ENCODE data around the gene S100B. TPM values are rescaled to one million over a fixed set of nuclear protein-coding genes. Genes with fewer than 3 reads are reported as not detected.

S100B gene
- total RNA-seq, 1 donor from 2014 or later, result not detected

DNA sequence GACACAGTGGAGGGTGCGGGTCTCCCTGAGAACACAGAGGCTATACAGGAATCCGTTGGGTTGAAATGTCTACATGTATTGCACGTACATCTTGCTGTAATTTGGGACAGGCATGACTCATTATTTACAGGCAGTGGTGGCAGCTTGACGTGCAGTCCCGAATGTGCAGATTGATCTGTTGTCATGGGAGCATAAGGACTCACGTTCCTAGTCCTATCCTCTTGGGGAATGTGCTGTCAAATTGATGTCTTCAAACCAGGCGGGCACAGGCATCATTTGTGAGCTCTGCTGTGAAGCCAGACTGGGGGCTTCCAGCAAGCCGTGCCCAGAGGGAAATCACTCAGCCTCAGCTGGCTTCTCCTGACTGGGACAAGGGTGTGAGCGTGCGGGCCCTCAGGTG lies 40.5 kb downstream of the S100B start:
- H3K4me1 Mint-ChIP-seq (ENCODE audit: low read depth), result peaks cover 3% of the 10 kb centered on the region
- no peak for DNase-seq (ENCODE audit: low spot score)
- no peak overlapping the region for H3K4me3 Mint-ChIP-seq (ENCODE audit: unreplicated experiment)
- TF ChIP-seq, protein P1, sequence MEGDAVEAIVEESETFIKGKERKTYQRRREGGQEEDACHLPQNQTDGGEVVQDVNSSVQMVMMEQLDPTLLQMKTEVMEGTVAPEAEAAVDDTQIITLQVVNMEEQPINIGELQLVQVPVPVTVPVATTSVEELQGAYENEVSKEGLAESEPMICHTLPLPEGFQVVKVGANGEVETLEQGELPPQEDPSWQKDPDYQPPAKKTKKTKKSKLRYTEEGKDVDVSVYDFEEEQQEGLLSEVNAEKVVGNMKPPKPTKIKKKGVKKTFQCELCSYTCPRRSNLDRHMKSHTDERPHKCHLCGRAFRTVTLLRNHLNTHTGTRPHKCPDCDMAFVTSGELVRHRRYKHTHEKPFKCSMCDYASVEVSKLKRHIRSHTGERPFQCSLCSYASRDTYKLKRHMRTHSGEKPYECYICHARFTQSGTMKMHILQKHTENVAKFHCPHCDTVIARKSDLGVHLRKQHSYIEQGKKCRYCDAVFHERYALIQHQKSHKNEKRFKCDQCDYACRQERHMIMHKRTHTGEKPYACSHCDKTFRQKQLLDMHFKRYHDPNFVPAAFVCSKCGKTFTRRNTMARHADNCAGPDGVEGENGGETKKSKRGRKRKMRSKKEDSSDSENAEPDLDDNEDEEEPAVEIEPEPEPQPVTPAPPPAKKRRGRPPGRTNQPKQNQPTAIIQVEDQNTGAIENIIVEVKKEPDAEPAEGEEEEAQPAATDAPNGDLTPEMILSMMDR (IDR thresholded peaks at IDR 0.05), result no peak
- no peaks in the 10 kb centered on the region for H3K9me3 Mint-ChIP-seq (ENCODE audit: low read depth)
- no peak overlapping the region for H3K27ac Mint-ChIP-seq (ENCODE audit: unreplicated experiment)
- no peaks in the 10 kb centered on the region for H3K27me3 Mint-ChIP-seq (ENCODE audit: low read depth)
- H3K36me3 Mint-ChIP-seq (ENCODE audit: low read depth), result peaks cover 25% of the 10 kb centered on the region

DNA sequence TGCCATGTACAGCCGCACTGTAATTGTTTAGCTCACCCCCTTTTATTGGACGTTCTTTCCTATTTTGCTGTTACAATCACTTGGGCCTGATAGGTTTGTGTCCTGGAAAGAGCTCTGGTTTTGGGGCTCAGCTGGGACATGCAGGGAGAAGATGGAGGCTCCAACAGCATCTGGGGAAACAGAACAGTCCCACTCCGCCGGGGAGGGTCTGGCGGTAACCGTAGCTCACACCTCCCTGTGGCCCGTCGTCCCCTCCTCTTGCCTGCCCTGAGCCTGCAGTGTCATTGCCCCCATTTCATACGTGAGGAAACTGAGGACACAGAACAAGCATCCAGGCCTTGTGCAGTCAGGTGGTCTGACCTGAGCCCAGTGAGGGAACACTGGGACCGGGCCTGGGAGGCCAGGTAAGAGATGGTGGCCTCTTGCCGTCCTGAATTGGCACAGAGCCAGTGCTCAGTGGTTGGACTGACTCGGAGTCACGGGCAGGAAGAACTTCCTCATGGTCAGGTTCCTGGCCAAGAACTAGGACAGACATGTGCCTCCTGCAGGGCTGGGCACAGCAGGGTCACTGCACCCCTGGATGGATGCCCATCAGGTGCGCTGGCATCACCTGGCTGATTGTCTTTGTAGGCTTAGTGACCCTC lies 41.8 kb downstream of the S100B start:
- no peaks in the 10 kb centered on the region for H3K27me3 Mint-ChIP-seq (ENCODE audit: low read depth)
- no peak overlapping the region for H3K27ac Mint-ChIP-seq (ENCODE audit: unreplicated experiment)
- no peaks in the 10 kb centered on the region for H3K9me3 Mint-ChIP-seq (ENCODE audit: low read depth)
- no peak for DNase-seq (ENCODE audit: low spot score)
- no peak overlapping the region for H3K4me3 Mint-ChIP-seq (ENCODE audit: unreplicated experiment)
- TF ChIP-seq, protein P1 (IDR thresholded peaks at IDR 0.05), result no peak
- no peaks in the 10 kb centered on the region for H3K4me1 Mint-ChIP-seq (ENCODE audit: low read depth)
- peaks cover 24% of the 10 kb centered on the region for H3K36me3 Mint-ChIP-seq (ENCODE audit: low read depth)

DNA sequence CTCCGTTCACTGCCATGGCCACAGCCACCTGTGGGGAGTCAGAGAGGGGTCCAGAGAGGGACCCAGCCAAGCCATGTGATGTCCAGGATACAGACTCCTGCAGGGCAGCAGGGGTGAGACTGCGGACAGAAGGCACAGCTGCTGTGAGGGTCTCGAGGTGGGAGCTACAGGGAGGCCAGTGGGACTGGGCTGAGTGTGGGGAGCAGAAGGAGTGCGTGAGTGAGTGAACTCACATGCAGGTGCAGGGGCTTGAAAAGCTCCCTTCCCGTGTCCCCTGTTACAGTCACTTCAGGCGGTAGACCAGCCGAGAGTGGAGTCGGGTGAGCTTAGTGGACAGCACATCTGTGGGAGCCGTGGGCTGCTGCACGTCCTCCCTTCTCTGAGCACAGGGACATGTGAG lies 42.4 kb downstream of the S100B start:
- no peaks in the 10 kb centered on the region for H3K9me3 Mint-ChIP-seq (ENCODE audit: low read depth)
- no peak overlapping the region for H3K4me3 Mint-ChIP-seq (ENCODE audit: unreplicated experiment)
- no peaks in the 10 kb centered on the region for H3K4me1 Mint-ChIP-seq (ENCODE audit: low read depth)
- no peaks in the 10 kb centered on the region for H3K27me3 Mint-ChIP-seq (ENCODE audit: low read depth)
- TF ChIP-seq, protein P1 (IDR thresholded peaks at IDR 0.05), result no peak
- H3K27ac Mint-ChIP-seq (ENCODE audit: unreplicated experiment), result no peak overlapping the region
- peaks cover 20% of the 10 kb centered on the region for H3K36me3 Mint-ChIP-seq (ENCODE audit: low read depth)
- DNase-seq (ENCODE audit: low spot score), result no peak

DNA sequence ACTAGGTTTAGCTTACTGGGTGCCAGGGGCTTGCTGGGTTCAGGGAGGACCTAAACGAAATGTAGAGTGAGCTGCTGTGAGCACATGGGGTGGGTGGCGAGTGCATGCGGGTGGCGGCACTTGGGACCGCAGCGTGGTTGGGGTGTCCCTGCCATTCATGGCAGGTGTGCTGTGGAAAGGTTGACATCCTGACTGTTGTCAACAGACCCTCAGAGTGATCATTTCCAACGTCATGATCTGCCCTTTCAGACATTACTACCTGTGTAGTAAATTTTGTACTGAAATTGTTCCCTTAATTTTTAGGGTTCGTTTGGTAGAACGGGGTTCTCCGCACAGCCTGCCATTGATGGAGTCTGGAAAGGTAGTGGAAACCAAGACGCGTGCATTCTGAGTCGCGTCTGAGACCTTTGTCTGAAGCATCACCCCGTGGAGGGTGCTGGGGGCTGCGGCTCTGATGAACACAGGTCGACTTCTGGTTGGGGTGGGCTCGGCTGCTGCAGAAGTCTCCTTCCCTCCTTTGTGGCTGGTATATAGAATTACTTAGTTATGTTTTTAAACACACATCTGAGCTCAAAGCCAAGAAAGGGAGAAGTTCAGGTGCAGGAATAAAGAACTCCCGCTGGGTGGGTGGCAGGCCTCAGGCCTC lies 43.3 kb downstream of the S100B start:
- H3K27ac Mint-ChIP-seq (ENCODE audit: unreplicated experiment), result no peak overlapping the region
- TF ChIP-seq, protein P1 (IDR thresholded peaks at IDR 0.05), result no peak
- H3K4me3 Mint-ChIP-seq (ENCODE audit: unreplicated experiment), result no peak overlapping the region
- H3K9me3 Mint-ChIP-seq (ENCODE audit: low read depth), result no peaks in the 10 kb centered on the region
- H3K4me1 Mint-ChIP-seq (ENCODE audit: low read depth), result no peaks in the 10 kb centered on the region
- no peaks in the 10 kb centered on the region for H3K27me3 Mint-ChIP-seq (ENCODE audit: low read depth)
- H3K36me3 Mint-ChIP-seq (ENCODE audit: low read depth), result peaks cover 23% of the 10 kb centered on the region
- DNase-seq (ENCODE audit: low spot score), result no peak

- Mint-ChIP-seq H3K27ac (ENCODE audit: unreplicated experiment) (no peak overlapping the region), H3K9me3 (ENCODE audit: low read depth) (no peaks in the 10 kb centered on the region), H3K36me3 (ENCODE audit: low read depth) (peaks cover 21% of the 10 kb centered on the region), H3K4me1 (ENCODE audit: low read depth) (no peaks in the 10 kb centered on the region), H3K27me3 (ENCODE audit: low read depth) (no peaks in the 10 kb centered on the region), H3K4me3 (ENCODE audit: unreplicated experiment) (no peak overlapping the region)
- no peak for DNase-seq (ENCODE audit: low spot score)
- TF ChIP-seq, protein P1 (IDR thresholded peaks at IDR 0.05), result no peak
Measured at GRCh38 chr21:46560568-46561444, 44.1 kb downstream of the S100B start.
